Retinal pigment epithelial cell (primary cell): ENCODE data around the gene PCP4.

Experiments used
- DNase-seq: peaks from one replicate; pipeline ENCODE4 v3.0.0-alpha.2; 2010; ENCODE audit warnings: low read depth
- H3K4me3 ChIP-seq: 2 replicates; pipeline ENCODE4 v1.5.1; 2011; ENCODE audit warnings: mild to moderate bottlenecking, low read length, control low read depth, moderate library complexity
- CTCF ChIP-seq: conservative IDR thresholded peaks from 2 replicates; pipeline ENCODE4 v1.5.1; 2011; ENCODE audit warnings: low read depth, low read length, control low read depth, inconsistent platforms

PCP4 gene

GRCh38 chr21:39842741-39843459 is 24.3 kb upstream of the PCP4 start:
- no peak overlapping the region for H3K4me3 ChIP-seq
- no peak for TF ChIP-seq CTCF
- peak; percentile 56 for DNase-seq

DNA sequence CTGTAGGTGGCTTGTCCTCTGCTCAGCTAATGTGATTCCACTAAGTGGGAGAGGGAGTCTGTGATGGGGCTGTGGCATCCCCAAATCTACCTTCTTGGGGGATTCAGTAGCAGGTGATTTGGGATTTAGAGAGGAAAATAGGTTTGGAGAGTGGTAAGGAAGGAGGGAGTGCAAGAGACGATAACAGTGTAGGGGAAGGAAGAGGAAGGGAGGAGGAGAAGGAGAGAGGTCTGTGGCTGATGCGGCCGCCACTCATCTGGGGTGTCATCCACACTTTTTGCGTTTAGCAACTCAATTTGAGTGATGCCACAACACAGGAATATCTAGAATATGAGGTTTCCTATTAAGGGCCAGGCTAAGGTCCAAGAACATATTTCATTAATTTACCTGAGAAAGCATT is 23.8 kb upstream of the PCP4 start:
- DNase-seq: no peak
- H3K4me3 ChIP-seq: no peak overlapping the region
- no peak for TF ChIP-seq CTCF

DNA sequence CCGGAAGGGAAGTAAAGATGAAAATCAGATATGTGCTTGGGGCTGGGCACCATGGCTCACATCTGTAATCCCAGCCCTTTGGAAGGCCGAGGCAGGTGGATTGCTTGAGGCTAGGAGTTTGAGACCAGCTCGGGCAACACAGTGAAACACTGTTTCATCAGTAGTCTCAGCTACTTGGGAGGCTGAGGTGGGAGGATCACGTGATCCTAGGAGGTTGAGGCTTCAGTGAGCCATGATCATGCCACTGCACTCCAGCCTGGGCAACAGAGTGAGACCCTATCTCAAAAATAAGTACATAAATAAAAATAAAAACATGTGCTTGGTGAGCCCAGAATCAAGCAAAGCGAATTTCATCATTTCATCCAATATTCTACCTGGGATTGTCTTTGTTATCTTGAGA is 23.3 kb upstream of the PCP4 start:
- no peak for DNase-seq
- no peak overlapping the region for H3K4me3 ChIP-seq
- no peak for TF ChIP-seq CTCF

- DNase-seq: peak; percentile 97
- no peak for TF ChIP-seq CTCF
- H3K4me3 ChIP-seq: no peak overlapping the region
These were observed 21.6 kb upstream of the PCP4 start for GRCh38 chr21:39845571-39846130.

GRCh38 chr21:39847877-39848276 is 19.4 kb upstream of the PCP4 start:
- H3K4me3 ChIP-seq: no peak overlapping the region
- no peak for TF ChIP-seq CTCF
- no peak for DNase-seq

DNA sequence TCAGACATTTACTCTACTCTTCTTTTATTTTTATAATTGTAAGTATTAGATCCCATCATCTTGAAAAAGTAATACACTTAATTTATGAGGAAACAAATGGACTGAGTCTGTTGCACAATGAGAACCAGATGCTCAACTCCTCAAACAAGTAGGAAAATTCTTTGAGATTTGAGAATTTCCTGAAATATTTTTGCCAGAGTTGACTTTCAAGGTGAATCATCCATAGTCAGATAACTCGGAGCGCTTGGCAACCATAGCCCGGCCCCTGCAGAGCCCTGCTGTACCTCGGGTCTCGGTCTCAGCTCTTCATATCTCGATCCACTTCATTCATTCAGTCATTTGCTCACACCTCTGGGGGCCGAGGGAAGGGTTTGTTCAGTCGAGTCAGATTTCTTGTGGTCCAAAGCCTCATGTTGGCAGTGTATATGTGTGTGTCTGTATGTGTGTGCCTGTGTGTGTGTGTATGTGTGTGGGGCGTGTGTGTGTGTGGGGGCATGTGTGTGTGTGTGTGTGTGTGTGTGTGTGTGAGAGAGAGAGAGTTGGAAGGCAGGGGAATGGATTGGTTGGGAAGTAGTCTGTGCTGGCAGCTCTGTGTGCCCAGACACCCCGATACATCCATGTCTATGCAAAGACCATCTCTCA is 18.1 kb upstream of the PCP4 start:
- TF ChIP-seq CTCF: no peak
- DNase-seq: no peak
- no peak overlapping the region for H3K4me3 ChIP-seq

DNA sequence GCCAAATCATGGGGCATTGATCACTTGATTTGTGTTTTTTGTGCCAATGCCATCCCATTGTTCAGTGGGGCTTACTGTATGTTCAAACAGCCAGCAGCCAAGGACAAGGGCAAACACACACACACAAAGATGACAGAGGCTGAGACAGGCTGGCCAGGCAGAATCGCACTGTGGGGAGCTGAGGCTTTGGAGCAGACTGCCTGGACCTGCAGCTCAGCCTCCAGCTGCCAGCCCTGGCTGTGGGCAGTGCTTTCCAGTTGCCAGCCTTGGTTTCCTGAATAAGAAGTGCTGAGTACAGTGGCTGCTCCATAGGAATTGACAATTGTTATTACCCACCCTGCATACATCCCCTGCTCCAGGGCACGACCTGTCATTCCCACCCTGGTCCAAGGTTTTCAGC is 16.9 kb upstream of the PCP4 start:
- no peak for TF ChIP-seq CTCF
- H3K4me3 ChIP-seq: no peak overlapping the region
- DNase-seq: no peak
